Activated T-helper 1 cell treated with Interleukin-2 at 50 U/mL for 16 hours (primary cell): ENCODE measurements around the gene GSTT2B.
"Not testable (repeated sequence)": the region's sequence is repeated elsewhere in the genome, so short reads cannot be mapped to it uniquely, and the experiment has no call there.

Source experiments
- DNase-seq: peaks from one replicate; pipeline ENCODE4 v3.0.0-alpha.2; 2020; ENCODE audit warnings: low read depth

GSTT2B gene, protein sequence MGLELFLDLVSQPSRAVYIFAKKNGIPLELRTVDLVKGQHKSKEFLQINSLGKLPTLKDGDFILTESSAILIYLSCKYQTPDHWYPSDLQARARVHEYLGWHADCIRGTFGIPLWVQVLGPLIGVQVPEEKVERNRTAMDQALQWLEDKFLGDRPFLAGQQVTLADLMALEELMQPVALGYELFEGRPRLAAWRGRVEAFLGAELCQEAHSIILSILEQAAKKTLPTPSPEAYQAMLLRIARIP

GRCh38 chr22:23961084-23961771 lies at the start of gene GSTT2B:
Gene GSTT2B, minus strand, starts transcription at chr22:23961195. Its CDS starts 64 bp downstream, at chr22:23961131.
- DNase-seq = not testable (repeated sequence)

- no peak for DNase-seq
These were observed 49.0 kb upstream of the GSTT2B start for GRCh38 chr22:24010018-24010391.

DNA sequence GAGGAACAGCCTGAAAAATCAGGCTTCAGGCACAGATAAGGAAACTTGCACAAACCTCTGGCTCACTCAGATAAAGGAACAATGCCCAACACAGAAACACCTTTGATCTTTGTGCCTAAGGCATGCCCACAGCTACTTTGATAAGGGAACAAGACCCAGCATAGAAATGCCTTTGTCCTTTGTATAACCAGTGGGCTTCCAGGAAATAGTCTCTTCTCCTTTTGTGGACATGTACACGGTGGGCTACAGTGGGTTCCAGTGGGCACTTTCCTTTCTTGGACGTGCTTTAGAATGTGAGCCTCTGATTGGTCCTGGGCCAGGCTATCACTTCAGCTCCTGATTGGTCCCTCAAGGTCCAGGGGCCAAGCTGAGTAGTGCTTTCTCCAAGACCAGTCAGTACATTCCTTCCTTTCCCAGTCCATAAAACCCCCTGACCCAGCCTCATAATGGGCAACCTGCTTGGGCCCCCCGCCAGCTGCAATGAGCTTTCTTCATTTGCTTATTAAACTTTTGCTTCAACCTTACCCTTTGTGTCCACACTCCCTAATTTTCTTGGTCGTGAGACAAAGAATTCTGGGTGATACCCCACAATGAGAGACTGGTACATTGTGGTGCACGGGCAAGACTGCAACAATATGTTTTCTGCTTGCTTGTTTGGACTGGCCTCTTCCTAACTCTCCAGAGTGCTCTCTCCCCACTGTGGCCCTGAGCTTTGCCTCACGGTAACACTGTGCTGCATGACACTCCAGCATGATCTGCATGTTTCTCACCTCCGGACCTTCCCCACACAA lies 48.4 kb upstream of the GSTT2B start:
- DNase-seq = no peak

GRCh38 chr22:24008381-24009226 lies 47.6 kb upstream of the GSTT2B start:
- DNase-seq = no peak

- no peak for DNase-seq
These were observed 47.0 kb upstream of the GSTT2B start for GRCh38 chr22:24008022-24008283.

- no peak for DNase-seq
These were observed 46.4 kb upstream of the GSTT2B start for GRCh38 chr22:24007253-24008021.

- no peak for DNase-seq
These were observed 45.9 kb upstream of the GSTT2B start for GRCh38 chr22:24006914-24007214.

DNA sequence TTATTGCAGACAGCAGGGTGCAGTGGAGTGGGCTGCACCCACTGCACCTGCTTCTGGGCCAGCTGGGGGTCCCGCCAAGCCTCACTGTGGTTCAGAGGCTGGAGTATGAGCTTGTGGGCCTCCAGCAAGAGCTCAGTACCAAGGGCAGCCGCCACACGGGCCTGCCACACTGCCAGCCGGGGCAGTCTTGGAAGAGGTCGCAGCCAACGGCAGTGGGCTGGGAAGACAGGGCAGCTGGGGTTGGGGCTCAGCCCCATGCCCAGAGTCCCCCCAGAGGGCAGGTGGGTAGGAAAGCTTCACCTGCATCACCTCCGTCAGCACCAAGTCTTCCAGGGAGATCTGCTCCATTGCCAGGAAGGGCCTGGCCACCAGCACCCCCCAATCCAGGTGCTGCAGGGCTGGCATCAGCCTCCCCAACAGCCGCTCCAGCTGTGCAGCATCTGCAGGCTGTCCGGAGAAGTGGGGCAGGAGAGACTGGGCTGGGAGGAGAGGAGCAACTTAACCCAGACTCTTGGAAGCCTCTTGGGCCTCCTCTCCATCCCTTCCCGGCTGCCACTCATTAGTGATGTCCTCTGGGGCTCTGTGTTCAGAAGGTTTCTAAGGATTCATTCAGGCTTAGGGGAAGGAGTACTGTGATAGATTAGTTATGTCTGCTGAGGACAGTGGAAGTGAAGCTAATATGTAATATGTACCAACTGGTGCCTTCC lies 45.4 kb upstream of the GSTT2B start:
- no peak for DNase-seq

DNA sequence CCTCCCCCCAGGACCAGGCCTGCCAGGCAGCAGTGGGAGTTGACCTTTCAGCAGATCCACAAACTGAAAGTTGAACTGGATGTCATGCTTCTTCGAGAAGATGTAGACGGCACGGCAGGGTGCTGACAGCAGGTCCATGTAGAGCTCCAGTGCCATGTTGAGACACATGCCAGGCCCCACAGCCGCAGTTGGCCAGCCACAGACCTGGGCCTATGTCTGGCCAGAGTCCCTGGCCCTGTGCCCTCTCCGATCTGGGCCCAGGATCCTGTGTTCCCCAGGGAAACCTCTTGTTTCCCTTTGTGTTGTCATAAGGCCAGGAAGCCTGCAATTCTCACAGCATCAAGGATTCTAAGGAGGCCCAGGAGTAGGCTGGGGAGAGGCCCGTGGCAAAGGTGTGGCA lies 44.2 kb upstream of the GSTT2B start, which contains the start of gene GSTT4:
TSS of gene GSTT4 (minus strand) at position 253 of the 400 bp plus-strand sequence. CDS start at position 156, 97 bp downstream.
- DNase-seq = no peak

DNA sequence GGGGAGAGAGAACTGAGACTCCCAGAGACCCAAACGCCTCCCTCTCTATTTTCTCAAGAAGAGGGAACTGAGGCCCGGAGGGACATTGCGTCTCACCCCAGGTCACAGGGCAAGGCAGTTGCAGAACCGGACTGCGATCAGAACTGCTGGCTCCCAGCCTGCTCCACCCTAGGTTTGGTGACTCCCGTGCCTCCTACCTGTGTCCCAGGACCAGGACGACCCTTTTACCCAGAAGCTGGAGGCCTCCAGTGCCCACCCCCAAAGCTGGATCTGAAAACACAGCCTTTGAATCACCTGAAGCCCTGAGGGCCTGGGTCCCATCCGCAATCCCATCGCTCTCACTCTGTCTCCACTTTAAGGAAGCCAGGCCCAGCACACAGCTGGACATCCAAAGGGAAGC lies 42.9 kb upstream of the GSTT2B start:
- DNase-seq = no peak

DNA sequence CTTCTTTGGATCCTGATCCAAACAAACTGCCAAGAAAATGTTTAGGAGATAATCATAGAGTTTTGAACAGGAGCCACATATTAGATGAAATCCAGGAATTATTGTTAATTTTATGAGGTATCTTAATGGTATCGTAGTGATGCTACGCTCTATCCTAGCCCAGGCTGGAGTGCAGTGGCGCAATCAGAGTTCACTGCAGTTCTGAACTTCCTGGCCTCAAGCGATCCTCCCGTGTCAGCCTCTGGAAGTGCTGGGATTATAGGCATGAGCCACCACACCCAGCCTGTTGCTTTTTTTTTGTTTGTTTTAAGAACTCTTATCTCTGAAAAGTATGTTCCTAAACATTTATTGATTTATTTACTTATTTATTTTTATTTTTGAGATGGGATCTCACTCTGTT lies 41.9 kb upstream of the GSTT2B start:
- no peak for DNase-seq

DNA sequence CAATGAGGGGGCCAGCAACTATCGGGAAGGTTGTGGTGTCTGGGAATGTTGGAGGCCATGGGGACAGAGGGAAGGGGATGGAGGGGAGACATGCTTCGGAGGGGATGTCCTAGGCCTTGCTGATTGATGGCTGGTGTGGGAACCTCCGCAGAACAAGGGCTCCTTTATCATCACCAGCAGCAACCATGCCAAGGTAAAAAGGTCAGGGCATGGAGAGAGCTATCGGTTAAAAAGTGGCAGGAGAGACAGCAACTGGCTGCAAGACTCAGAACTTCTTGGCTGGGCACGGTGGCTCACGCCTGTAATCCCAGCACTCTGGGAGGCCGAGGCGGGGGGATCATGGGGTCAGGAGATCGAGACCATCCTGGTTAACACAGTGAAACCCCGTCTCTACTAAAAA lies 41.3 kb upstream of the GSTT2B start:
- no peak for DNase-seq

DNA sequence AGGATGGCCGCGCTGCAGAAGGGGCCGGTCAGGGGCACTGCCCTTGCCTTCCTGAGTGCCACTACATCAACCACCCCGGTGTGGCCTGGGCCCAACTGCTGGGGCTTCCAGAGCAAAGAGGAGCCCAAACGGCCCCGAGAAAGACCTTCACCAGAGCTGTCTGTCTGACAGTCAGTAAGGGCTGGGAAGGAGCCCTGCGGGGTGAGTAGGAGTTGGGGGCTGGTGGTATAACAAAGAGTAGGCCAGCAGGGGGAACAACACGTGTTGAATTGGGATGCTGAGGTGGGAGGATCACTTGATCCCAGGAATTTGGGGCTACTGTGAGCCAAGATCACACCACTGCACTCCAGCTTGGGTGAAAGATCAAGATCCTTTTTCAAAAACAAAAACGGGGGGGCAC lies 40.3 kb upstream of the GSTT2B start:
- no peak for DNase-seq

- not testable (repeated sequence) for DNase-seq
These were observed 38.8 kb upstream of the GSTT2B start for GRCh38 chr22:23999779-24000178.

DNA sequence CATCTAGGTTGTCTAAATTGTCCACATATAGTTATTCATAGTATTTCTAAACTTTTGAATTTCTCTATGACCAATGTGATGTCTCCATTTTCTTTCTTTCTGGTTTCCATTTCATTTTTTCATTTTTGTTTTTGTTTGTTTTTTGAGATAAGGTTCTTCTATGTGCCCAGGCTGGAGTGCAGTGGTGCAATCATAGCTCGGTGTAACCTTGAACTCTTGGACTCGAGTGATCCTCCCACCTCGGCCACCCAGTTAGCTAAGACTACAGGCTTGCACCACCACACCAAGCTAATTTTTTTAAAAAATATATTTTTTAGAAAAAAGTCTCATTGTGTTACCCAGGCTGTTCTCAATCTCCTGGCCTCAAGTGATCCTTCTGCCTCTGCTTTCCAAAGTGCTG lies 36.1 kb upstream of the GSTT2B start:
- DNase-seq = no peak

- not testable (repeated sequence) for DNase-seq
These were observed 32.7 kb upstream of the GSTT2B start for GRCh38 chr22:23993581-23994177.

GRCh38 chr22:23993080-23993479 lies 32.1 kb upstream of the GSTT2B start:
- not testable (repeated sequence) for DNase-seq

DNA sequence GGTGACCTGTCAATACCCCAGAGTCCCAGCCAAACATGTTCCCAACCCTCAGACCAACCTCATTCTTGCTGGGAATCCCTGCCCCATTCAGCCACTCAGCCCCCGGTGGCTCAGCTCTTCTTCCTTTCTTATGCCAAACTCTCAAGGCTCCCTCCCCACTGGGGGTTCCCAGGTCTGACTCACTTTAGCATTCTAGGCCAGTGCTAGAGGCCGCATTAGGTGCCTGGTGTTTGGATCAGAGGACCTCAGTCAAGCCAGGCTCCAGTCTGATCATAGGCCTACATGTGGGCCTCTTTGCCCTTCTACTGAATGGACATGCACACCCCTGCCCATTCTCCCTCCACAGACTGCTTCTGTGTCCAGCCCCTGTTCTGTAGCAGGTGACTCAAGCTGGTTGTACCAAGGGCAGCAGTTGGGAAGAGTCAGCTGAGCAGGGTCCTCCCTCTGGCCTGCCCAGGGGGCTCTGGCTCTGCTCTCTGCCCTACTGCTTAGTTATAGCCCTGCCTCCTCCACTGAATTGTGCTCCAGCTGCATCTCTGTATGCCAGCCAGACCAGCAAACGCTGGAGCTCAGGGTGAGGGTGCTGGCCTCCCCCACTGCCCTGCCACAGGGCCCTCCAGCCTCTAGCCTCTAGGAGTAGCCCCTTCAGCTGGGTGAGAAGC lies 28.7 kb upstream of the GSTT2B start:
- not testable (repeated sequence) for DNase-seq

DNA sequence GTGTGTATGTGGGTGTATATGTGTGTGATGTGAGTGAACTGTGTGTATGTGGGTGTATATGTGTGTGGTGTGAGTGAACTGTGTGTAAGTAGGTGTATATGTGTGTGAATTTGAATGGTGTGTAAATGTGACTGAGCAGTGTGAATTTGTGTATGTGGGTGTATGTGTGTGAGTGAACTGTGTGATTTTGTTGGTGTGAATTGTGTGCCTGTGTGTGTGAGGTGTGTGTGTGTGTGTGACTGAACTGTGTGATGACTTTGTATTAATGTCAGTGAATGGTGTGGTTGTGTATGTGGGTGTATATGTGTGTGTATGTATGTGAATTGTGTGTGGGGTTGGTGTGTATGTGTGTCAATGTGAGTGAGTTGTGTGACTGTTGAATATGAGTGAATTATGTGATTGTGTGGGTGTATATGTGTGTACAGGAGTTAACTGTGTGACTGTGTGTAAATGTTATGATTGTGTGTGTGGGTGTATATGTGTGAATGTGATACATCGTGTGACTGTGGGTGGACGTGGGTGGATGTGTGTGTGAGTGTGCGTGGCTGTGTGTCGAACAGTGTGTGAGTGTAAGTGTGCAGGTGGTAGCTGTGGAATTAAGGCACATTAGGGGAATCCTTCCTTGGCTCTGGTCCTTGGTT lies 25.7 kb upstream of the GSTT2B start:
- DNase-seq = not testable (repeated sequence)

GRCh38 chr22:23986089-23986488 lies 25.1 kb upstream of the GSTT2B start:
- DNase-seq = not testable (repeated sequence)
